ENCODE results near the gene KRT31. TPM values are rescaled to one million over a fixed set of nuclear protein-coding genes. Genes with fewer than 3 reads are reported as not detected.

Gene KRT31
- total RNA-seq (2021; ENCODE audit: unreplicated experiment) (not detected), Bru-seq, nascent RNA (not detected), BruChase-seq, experiment 1, labeled RNA remaining after a 2-hour chase (not detected), BruChase-seq, experiment 2, labeled RNA remaining after a 6-hour chase (not detected)
- polyA plus RNA-seq (2012; ENCODE audit: insufficient read length), result not detected
- long read RNA-seq, result 0 reads

- no TSS peak for BruUV-seq (replicated peaks)
- no peak within 1 kb of the TSS for H3K27ac ChIP-seq (ENCODE audit: low read length)
- ChIA-PET POLR2A (no interaction called here), CTCF (no interaction called here)
- no peaks in the 10 kb centered on the region for H3K36me3 ChIP-seq (ENCODE audit: control insufficient read depth, insufficient read depth, low read length)
- DNase-seq (ENCODE audit: low read depth, low spot score), result no peak
- no peaks in the 10 kb centered on the region for H3K27me3 ChIP-seq (ENCODE audit: control insufficient read depth, insufficient read depth, low read length)
- no peak within 1 kb of the TSS for H3K4me3 ChIP-seq (ENCODE audit: low read depth in 2 of 2, low read length in 2 of 2)
- no peaks in the 10 kb centered on the region for H3K4me1 ChIP-seq (ENCODE audit: control insufficient read depth, insufficient read depth, low read length)
- no peak for ATAC-seq
- H3K9me3 ChIP-seq (ENCODE audit: control insufficient read depth, insufficient read depth, low read depth, low read length), result no peaks in the 10 kb centered on the region
- intact Hi-C loops (cut with micrococcal nuclease; ENCODE audit: unreplicated experiment) (no loop called here), in situ Hi-C loops (cut with HindIII; ENCODE audit: low pct_unique_long_range_greater_than_20kb, low sequenced_read_pairs) (no loop called here)
- TF ChIP-seq POLR2AphosphoS5 (IDR thresholded peaks at IDR 0.05; ENCODE audit: low read depth, low read length) (no peak), SIN3A (IDR thresholded peaks at IDR 0.05; ENCODE audit: borderline replicate concordance, insufficient read depth, low read depth, low read length) (no peak), CTCF (IDR thresholded peaks at IDR 0.05) (no peak), REST (IDR thresholded peaks at IDR 0.05; ENCODE audit: insufficient read depth in 1 of 2, low read depth in 2 of 2, low read length in 1 of 2) (no peak), TCF7L2 (IDR thresholded peaks at IDR 0.05; ENCODE audit: low read depth, low read length) (no peak)
Measured at GRCh38 chr17:41396996-41397660, at the start of gene KRT31. Gene KRT31 (minus strand): TSS chr17:41397608. CDS start chr17:41397539, 69 bp downstream.

- H3K27me3 ChIP-seq (ENCODE audit: control insufficient read depth, insufficient read depth, low read length), result no peaks in the 10 kb centered on the region
- ChIA-PET CTCF (no interaction called here), POLR2A (interaction anchor here (0.6 kb wide), 2 partner anchors 26 to 1483 kb away, joined by 3 to 11 read pairs; no protein-coding TSS in a partner anchor)
- no peak overlapping the region for H3K27ac ChIP-seq (ENCODE audit: low read length)
- H3K9me3 ChIP-seq (ENCODE audit: control insufficient read depth, insufficient read depth, low read depth, low read length), result peaks cover 5% of the 10 kb centered on the region; the same call in 1 of the 2 replicates
- intact Hi-C loops (cut with micrococcal nuclease; ENCODE audit: unreplicated experiment), result loop anchor here (10.0 kb wide), 1 partner anchor 62 kb away; the partner anchor contains the start of gene KRT34
- no peak overlapping the region for H3K4me3 ChIP-seq (ENCODE audit: low read depth in 2 of 2, low read length in 2 of 2)
- BruUV-seq (replicated peaks), result no TSS peak
- no peak for DNase-seq (ENCODE audit: low read depth, low spot score)
- TF ChIP-seq TCF7L2 (IDR thresholded peaks at IDR 0.05; ENCODE audit: low read depth, low read length) (no peak), SIN3A (IDR thresholded peaks at IDR 0.05; ENCODE audit: borderline replicate concordance, insufficient read depth, low read depth, low read length) (no peak), POLR2AphosphoS5 (IDR thresholded peaks at IDR 0.05; ENCODE audit: low read depth, low read length) (no peak), REST (IDR thresholded peaks at IDR 0.05; ENCODE audit: insufficient read depth in 1 of 2, low read depth in 2 of 2, low read length in 1 of 2) (no peak)
- in situ Hi-C loops (cut with HindIII; ENCODE audit: low pct_unique_long_range_greater_than_20kb, low sequenced_read_pairs), result no loop called here
- H3K36me3 ChIP-seq (ENCODE audit: control insufficient read depth, insufficient read depth, low read length), result no peaks in the 10 kb centered on the region
- ATAC-seq, result no peak
- no peaks in the 10 kb centered on the region for H3K4me1 ChIP-seq (ENCODE audit: control insufficient read depth, insufficient read depth, low read length)
Measured at GRCh38 chr17:41446806-41447205, 49.4 kb upstream of the KRT31 start.

Measured in Panc1 (cell line).